ENCODE data around the gene PLEKHG4B.
"Not testable (repeated sequence)": the region's sequence is repeated elsewhere in the genome, so short reads cannot be mapped to it uniquely, and the experiment has no call there.

PLEKHG4B gene

DNA sequence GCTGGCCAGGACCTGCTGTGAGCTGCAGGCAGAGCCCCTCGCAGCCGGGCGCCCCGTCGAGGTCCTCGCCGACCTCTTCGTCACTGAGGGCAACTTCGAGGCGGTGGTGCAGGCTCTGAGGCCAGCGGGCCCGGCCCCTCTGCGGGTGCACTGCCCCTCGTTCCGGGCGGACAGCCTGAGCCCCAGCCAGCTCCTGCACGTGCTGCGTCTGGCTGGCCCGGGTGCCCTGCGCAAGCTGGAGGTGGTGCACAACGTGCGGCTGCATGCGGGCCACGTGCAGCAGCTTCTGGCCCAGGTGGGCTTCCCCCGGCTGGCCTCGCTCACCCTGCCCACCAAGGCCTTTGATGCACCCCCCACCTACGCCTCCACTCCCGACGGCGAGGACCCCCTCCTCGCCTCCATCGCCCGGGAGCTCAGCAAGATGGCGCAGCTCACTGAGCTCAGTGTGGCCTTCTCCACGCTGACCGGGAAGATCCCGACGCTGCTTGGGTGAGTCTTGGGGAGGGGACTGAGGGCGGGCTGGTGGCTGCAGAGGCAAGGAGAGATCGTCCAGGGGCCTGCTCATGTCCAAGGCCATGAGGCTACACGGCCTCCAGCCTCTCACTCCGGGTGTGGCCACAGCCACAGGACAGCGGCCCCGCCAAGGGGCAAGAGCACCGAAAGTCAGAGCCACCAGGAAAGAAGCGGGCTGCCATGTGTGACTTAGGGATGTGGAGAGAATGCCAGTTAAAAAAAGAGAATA lies 100.2 kb downstream of the PLEKHG4B start:
- no peaks in the 10 kb centered on the region for H3K36me3 ChIP-seq (ENCODE audit: control insufficient read depth, insufficient read depth, low read length)
- H3K27ac ChIP-seq (ENCODE audit: insufficient read depth, low read depth, low read length, poor library complexity, severe bottlenecking): no peak overlapping the region
- no peaks in the 10 kb centered on the region for H3K9me3 ChIP-seq (ENCODE audit: control insufficient read depth, low read length)
- WGBS, 2 experiments: 95% methylated on average over 46 of the region's 46 CpGs
- H3K4me1 ChIP-seq (ENCODE audit: control insufficient read depth, insufficient read depth, low read length): peaks cover 15% of the 10 kb centered on the region
- no peak overlapping the region for H3K4me3 ChIP-seq (ENCODE audit: insufficient read depth, low read depth, low read length)
- H3K27me3 ChIP-seq (ENCODE audit: control insufficient read depth, insufficient read depth, low read length, poor library complexity, severe bottlenecking): no peaks in the 10 kb centered on the region

DNA sequence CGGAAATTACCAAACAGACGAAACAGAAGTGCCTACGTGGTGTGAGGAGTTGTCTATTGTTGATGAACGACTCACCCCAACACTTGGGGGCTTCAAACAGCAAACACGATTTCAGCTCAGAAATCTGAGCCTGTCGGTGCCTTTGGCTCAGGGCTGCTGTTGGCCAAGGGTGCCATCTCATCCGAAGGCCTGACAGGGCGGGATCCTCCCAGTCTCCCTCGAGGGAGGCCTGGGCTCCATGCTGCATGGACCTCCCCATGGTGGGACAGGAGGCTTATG lies 100.7 kb downstream of the PLEKHG4B start:
- no peaks in the 10 kb centered on the region for H3K9me3 ChIP-seq (ENCODE audit: control insufficient read depth, low read length)
- 88% methylated on average over 9 of the region's 9 CpGs for WGBS, 2 experiments

DNA sequence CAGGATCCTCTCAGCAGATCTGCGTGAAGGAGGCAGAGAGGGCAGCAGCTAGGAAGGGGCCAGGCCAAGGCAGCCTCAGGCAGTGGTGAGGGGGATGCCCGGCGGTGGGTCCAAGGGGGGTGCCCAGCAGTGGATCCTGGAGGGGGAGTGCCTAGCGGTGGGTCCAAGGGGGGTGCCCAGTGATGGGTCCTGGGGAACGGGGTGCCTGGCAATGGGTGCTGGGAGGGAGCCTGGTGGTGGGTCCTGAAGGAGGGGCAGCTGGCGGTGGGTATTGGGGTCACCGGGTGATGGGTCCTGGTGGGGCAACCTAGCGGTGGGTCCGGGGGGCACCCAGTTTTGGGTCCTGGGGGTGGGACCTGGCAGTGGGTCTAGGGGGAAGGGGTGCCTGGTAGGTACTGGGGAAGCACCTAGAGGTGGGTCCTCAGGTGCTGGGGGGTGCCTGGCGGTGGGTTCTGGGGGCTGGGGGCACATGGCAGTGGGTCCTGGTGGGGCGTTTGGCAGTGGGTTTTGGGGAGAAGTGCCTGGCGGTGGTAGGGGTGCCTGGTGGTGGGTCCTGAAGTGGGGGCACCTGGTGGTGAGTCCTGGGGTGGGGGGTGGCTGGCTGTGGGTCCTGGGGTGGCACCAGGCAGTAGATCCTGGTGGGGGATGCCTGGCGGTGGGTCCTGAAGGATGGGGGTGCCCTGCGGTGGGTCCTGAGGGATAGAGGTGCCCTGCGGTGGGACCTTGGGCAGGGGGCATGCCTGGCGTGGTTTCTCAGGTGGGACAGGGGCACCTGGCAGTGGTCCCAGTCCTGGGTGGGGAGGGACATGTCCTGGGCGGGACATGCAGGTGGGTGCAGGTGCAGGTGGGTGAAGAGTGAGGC lies 101.2 kb downstream of the PLEKHG4B start:
- WGBS, 2 experiments: 91 to 94% methylated on average over 17 of the region's 17 CpGs
- Histone ChIP-seq H3K27ac (ENCODE audit: insufficient read depth, low read depth, low read length, poor library complexity, severe bottlenecking) (no peak overlapping the region), H3K36me3 (ENCODE audit: control insufficient read depth, insufficient read depth, low read length) (no peaks in the 10 kb centered on the region), H3K4me1 (ENCODE audit: control insufficient read depth, insufficient read depth, low read length) (peaks cover 10% of the 10 kb centered on the region), H3K9me3 (ENCODE audit: control insufficient read depth, low read length) (no peaks in the 10 kb centered on the region), H3K27me3 (ENCODE audit: control insufficient read depth, insufficient read depth, low read length, poor library complexity, severe bottlenecking) (no peaks in the 10 kb centered on the region), H3K4me3 (ENCODE audit: insufficient read depth, low read depth, low read length) (no peak overlapping the region)

More for the DNA sequence above, 100.7 kb downstream of the PLEKHG4B start:
- peaks cover 15% of the 10 kb centered on the region for H3K4me1 ChIP-seq (ENCODE audit: control insufficient read depth, insufficient read depth, low read length)
- H3K4me3 ChIP-seq (ENCODE audit: insufficient read depth, low read depth, low read length): no peak overlapping the region
- no peaks in the 10 kb centered on the region for H3K36me3 ChIP-seq (ENCODE audit: control insufficient read depth, insufficient read depth, low read length)
- no peak overlapping the region for H3K27ac ChIP-seq (ENCODE audit: insufficient read depth, low read depth, low read length, poor library complexity, severe bottlenecking)
- no peaks in the 10 kb centered on the region for H3K27me3 ChIP-seq (ENCODE audit: control insufficient read depth, insufficient read depth, low read length, poor library complexity, severe bottlenecking)

DNA sequence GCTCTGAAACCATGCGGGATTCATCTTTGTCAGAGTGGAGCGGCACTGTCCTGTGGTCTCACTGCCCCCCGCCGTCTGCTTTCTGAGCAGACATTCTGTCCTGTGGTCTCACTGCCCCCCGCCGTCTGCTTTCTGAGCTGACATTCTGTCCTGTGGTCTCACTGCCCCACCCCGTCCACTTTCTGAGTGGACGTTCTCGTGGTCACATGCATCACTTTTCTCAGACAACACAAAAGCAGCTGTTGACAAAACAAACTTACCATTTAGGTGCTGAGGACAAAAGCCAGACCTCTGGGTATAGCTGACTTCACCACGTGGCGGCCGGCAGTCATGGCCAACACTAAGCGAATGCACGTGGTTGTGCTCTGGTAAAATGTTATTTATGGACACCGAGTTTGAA lies 102.1 kb downstream of the PLEKHG4B start:
- Histone ChIP-seq H3K27me3 (ENCODE audit: control insufficient read depth, insufficient read depth, low read length, poor library complexity, severe bottlenecking) (no peaks in the 10 kb centered on the region), H3K27ac (ENCODE audit: insufficient read depth, low read depth, low read length, poor library complexity, severe bottlenecking) (no peak overlapping the region), H3K9me3 (ENCODE audit: control insufficient read depth, low read length) (no peaks in the 10 kb centered on the region), H3K4me1 (ENCODE audit: control insufficient read depth, insufficient read depth, low read length) (peaks cover 2% of the 10 kb centered on the region), H3K4me3 (ENCODE audit: insufficient read depth, low read depth, low read length) (no peak overlapping the region), H3K36me3 (ENCODE audit: control insufficient read depth, insufficient read depth, low read length) (no peaks in the 10 kb centered on the region)
- 89 to 92% methylated on average over 14 to 15 of the region's 15 CpGs for WGBS, 2 experiments

DNA sequence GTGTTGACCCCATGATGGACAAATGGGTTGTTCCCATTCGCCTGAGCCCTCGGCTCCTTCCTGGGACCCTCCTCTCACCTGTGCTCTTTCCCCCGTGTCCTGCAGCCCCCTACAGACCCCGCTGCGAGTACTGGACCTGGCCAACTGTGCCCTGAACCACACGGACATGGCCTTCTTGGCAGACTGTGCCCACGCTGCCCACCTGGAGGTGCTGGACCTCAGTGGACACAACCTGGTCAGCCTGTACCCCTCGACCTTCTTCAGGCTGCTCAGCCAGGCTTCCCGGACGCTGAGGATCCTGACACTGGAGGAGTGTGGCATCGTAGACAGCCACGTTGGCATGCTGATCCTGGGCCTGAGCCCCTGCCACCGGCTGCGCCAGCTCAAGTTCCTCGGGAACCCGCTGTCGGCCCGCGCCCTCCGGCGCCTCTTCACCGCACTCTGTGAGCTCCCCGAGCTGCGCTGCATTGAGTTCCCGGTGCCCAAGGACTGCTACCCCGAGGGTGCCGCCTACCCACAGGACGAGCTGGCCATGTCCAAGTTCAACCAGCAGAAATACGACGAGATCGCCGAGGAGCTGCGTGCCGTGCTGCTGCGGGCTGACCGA lies 102.7 kb downstream of the PLEKHG4B start:
- Histone ChIP-seq H3K36me3 (ENCODE audit: control insufficient read depth, insufficient read depth, low read length) (no peaks in the 10 kb centered on the region), H3K9me3 (ENCODE audit: control insufficient read depth, low read length) (no peaks in the 10 kb centered on the region), H3K27ac (ENCODE audit: insufficient read depth, low read depth, low read length, poor library complexity, severe bottlenecking) (no peak overlapping the region), H3K4me3 (ENCODE audit: insufficient read depth, low read depth, low read length) (no peak overlapping the region), H3K4me1 (ENCODE audit: control insufficient read depth, insufficient read depth, low read length) (no peaks in the 10 kb centered on the region), H3K27me3 (ENCODE audit: control insufficient read depth, insufficient read depth, low read length, poor library complexity, severe bottlenecking) (no peaks in the 10 kb centered on the region)
- WGBS, 2 experiments: 95% methylated on average over 36 of the region's 36 CpGs

DNA sequence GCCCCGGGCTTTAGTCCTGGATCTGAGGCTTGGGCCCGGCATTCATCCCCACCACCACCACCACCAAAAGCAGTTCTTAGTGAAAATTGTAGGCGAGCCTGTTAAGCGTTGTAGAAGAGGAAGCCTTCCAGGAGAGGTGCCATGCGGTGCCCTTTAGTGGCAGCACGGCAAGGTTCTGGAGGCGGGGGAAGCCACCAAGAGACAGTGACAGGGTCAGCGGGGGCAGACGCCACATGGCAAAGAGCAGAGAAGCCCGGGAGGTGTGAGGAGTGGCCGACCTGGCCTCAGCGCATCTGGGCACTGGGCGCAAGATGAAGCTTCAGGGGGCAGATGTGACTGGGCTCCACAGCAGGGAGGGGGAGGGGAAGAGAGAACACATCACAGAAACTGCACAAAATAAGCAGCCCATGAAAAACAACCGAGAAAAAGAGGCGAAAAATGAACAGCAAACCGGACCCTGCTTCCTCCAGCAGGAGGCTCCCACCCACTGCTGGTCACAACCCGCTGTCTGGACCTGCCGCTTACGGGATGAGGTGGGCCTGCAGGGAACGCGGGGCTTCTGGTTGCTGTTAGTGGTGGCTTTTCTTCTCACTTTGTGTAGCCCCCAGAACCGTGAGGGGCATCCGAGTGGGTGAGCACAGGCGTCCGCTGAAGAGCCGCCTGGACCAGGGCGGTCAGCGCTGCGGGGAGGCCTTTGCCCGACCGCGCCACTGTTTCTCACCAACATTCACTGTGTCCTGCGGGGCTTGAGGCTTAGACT lies 103.6 kb downstream of the PLEKHG4B start:
- Histone ChIP-seq H3K4me3 (ENCODE audit: insufficient read depth, low read depth, low read length) (no peak overlapping the region), H3K27me3 (ENCODE audit: control insufficient read depth, insufficient read depth, low read length, poor library complexity, severe bottlenecking) (no peaks in the 10 kb centered on the region), H3K4me1 (ENCODE audit: control insufficient read depth, insufficient read depth, low read length) (no peaks in the 10 kb centered on the region), H3K36me3 (ENCODE audit: control insufficient read depth, insufficient read depth, low read length) (no peaks in the 10 kb centered on the region), H3K9me3 (ENCODE audit: control insufficient read depth, low read length) (no peaks in the 10 kb centered on the region), H3K27ac (ENCODE audit: insufficient read depth, low read depth, low read length, poor library complexity, severe bottlenecking) (no peak overlapping the region)
- WGBS, 2 experiments: 86 to 87% methylated on average over 33 of the region's 33 CpGs

DNA sequence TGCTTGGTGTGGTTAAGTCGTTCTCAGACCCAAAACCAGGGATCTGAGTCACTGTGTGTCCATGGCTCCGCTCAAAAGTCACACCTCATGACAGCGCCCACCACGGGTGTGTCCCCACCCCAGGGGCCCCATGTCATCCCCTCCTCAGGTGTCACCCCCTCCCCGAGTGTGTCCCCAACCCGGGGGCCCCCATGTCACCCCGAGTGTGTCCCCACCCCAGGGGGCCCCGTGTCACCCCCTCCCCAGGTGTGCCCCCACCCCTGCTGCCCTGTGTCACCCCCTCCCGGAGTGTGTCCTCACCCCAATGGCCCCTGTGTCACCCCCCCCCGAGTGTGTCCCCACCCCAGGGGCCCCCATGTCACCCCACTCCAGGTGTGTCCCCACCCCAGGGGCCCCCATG lies 104.4 kb downstream of the PLEKHG4B start:
- Histone ChIP-seq H3K36me3 (ENCODE audit: control insufficient read depth, insufficient read depth, low read length) (no peaks in the 10 kb centered on the region), H3K4me3 (ENCODE audit: insufficient read depth, low read depth, low read length) (no peak overlapping the region), H3K27me3 (ENCODE audit: control insufficient read depth, insufficient read depth, low read length, poor library complexity, severe bottlenecking) (no peaks in the 10 kb centered on the region), H3K4me1 (ENCODE audit: control insufficient read depth, insufficient read depth, low read length) (peaks cover 5% of the 10 kb centered on the region), H3K27ac (ENCODE audit: insufficient read depth, low read depth, low read length, poor library complexity, severe bottlenecking) (no peak overlapping the region), H3K9me3 (ENCODE audit: control insufficient read depth, low read length) (no peaks in the 10 kb centered on the region)
- 80 to 89% methylated on average over 8 to 10 of the region's 10 CpGs for WGBS, 2 experiments

DNA sequence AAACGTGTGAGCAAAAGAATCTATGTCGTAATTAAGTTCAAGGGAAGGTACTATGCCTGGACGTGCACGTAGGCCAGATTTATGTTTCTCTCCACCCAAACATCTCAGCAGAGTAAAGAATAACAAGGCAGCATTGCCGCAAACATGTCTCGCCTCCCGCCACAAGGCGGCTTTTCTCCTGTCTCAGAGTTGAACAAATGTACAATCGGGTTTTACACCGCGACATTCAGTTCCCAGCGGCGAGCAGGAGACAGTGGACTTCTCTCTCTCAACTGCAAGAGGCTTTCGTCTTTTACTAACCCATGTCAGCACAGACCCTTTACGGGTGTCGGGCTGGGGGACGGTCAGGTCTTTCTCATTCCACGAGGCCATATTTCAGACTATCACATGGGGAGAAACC lies 105.1 kb downstream of the PLEKHG4B start:
- H3K36me3 ChIP-seq (ENCODE audit: control insufficient read depth, insufficient read depth, low read length); H3K4me1 ChIP-seq (ENCODE audit: control insufficient read depth, insufficient read depth, low read length); H3K27ac ChIP-seq (ENCODE audit: insufficient read depth, low read depth, low read length, poor library complexity, severe bottlenecking); H3K9me3 ChIP-seq (ENCODE audit: control insufficient read depth, low read length); H3K27me3 ChIP-seq (ENCODE audit: control insufficient read depth, insufficient read depth, low read length, poor library complexity, severe bottlenecking); H3K4me3 ChIP-seq (ENCODE audit: insufficient read depth, low read depth, low read length): not testable (repeated sequence)
- 73 to 78% methylated on average over 14 to 18 of the region's 18 CpGs for WGBS, 2 experiments

DNA sequence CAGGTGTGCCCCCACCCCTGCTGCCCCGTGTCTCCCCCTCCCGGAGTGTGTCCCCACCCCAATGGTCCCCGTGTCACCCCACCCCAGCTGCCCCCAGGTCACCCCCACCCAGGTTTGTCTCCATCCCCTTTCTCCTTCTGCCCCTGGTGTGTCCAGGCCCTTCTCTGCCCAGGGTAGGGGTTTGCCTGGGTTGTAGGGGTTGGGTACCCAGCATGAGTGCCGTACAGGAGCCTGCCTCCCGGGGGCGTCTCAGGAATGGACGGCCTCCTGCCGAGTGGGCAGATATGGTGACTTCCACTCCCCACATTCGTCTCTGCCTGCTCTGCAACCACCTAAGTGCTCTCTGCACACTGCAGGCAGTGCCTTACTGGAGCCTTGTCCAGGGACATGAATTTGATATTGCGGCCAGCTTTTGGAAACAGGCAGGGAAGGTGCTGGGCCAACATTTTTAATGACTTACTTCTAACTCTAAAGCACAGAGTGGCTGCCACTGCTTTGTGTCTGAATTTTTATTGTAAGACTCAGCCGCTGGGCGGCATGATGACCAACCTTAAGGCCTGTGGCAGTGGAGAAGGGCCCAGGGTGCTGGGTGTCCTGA lies 106.0 kb downstream of the PLEKHG4B start:
- no peaks in the 10 kb centered on the region for H3K9me3 ChIP-seq (ENCODE audit: control insufficient read depth, low read length)
- no peaks in the 10 kb centered on the region for H3K36me3 ChIP-seq (ENCODE audit: control insufficient read depth, insufficient read depth, low read length)
- no peak overlapping the region for H3K27ac ChIP-seq (ENCODE audit: insufficient read depth, low read depth, low read length, poor library complexity, severe bottlenecking)
- H3K4me3 ChIP-seq (ENCODE audit: insufficient read depth, low read depth, low read length): no peak overlapping the region
- H3K27me3 ChIP-seq (ENCODE audit: control insufficient read depth, insufficient read depth, low read length, poor library complexity, severe bottlenecking): no peaks in the 10 kb centered on the region
- H3K4me1 ChIP-seq (ENCODE audit: control insufficient read depth, insufficient read depth, low read length): peaks cover 8% of the 10 kb centered on the region
- 91% methylated on average over 9 to 12 of the region's 12 CpGs for WGBS, 2 experiments

All from ectodermal cell (in vitro differentiated cells).